Nephron progenitor cell (in vitro differentiated cells): ENCODE data around the gene MYO3B.
"Not testable (repeated sequence)": the region's sequence is repeated elsewhere in the genome, so short reads cannot be mapped to it uniquely, and the experiment has no call there.

ENCODE experiments used
- DNase-seq: peaks from one replicate; pipeline ENCODE4 v3.0.0; 2021
- H3K27ac Mint-ChIP-seq: 2 replicates; pipeline ENCODE4 v1.8.0; 2021; ENCODE audit warnings: mild to moderate bottlenecking, moderate library complexity, mixed read lengths
- H3K27me3 Mint-ChIP-seq: 2 replicates; pipeline ENCODE4 v1.8.0; 2021; ENCODE audit warnings: mild to moderate bottlenecking, low read depth, mixed read lengths; ENCODE audit not compliant: poor library complexity
- H3K36me3 Mint-ChIP-seq: 2 replicates; pipeline ENCODE4 v1.8.0; 2021; ENCODE audit warnings: low read depth, mixed read lengths
- H3K4me1 Mint-ChIP-seq: 2 replicates; pipeline ENCODE4 v1.8.0; 2021; ENCODE audit warnings: mixed read lengths
- H3K4me3 Mint-ChIP-seq: 2 replicates; pipeline ENCODE4 v1.8.0; 2021; ENCODE audit warnings: mild to moderate bottlenecking, moderate library complexity, mixed read lengths
- H3K9me3 Mint-ChIP-seq: 2 replicates; pipeline ENCODE4 v1.8.0; 2021; ENCODE audit warnings: mild to moderate bottlenecking, moderate library complexity, mixed read lengths
- CTCF ChIP-seq: fragments of 200-600 bp; sonication (generic); IDR thresholded peaks from 2 replicates; pipeline ENCODE4 v1.5.0; 2021; ENCODE audit warnings: antibody characterized with exemption

MYO3B gene

GRCh38 chr2:170423919-170424318 is 246.0 kb downstream of the MYO3B start:
- no peaks in the 10 kb centered on the region for H3K9me3 Mint-ChIP-seq
- H3K27ac Mint-ChIP-seq = no peak overlapping the region
- peaks cover 3% of the 10 kb centered on the region for H3K27me3 Mint-ChIP-seq
- no peak for DNase-seq
- TF ChIP-seq CTCF = no peak
- no peak overlapping the region for H3K4me3 Mint-ChIP-seq
- H3K4me1 Mint-ChIP-seq = peaks cover 21% of the 10 kb centered on the region
- H3K36me3 Mint-ChIP-seq = no peaks in the 10 kb centered on the region

- TF ChIP-seq CTCF = no peak
- Mint-ChIP-seq H3K27ac (no peak overlapping the region), H3K27me3 (no peaks in the 10 kb centered on the region), H3K4me1 (peaks cover 19% of the 10 kb centered on the region), H3K9me3 (no peaks in the 10 kb centered on the region), H3K4me3 (no peak overlapping the region), H3K36me3 (no peaks in the 10 kb centered on the region)
- DNase-seq = no peak
These were observed 247.4 kb downstream of the MYO3B start for GRCh38 chr2:170425281-170425751.

GRCh38 chr2:170428868-170429267 is 250.9 kb downstream of the MYO3B start:
- Mint-ChIP-seq H3K27me3 (peaks cover 4% of the 10 kb centered on the region), H3K4me1 (peaks cover 20% of the 10 kb centered on the region), H3K27ac (no peak overlapping the region), H3K36me3 (no peaks in the 10 kb centered on the region), H3K4me3 (no peak overlapping the region), H3K9me3 (no peaks in the 10 kb centered on the region)
- TF ChIP-seq CTCF = no peak
- no peak for DNase-seq

GRCh38 chr2:170432823-170433222 is 254.9 kb downstream of the MYO3B start:
- Mint-ChIP-seq H3K4me3 (no peak overlapping the region), H3K27ac (no peak overlapping the region), H3K36me3 (no peaks in the 10 kb centered on the region), H3K27me3 (peaks cover 4% of the 10 kb centered on the region), H3K9me3 (no peaks in the 10 kb centered on the region), H3K4me1 (peaks cover 51% of the 10 kb centered on the region)
- DNase-seq = no peak
- no peak for TF ChIP-seq CTCF

GRCh38 chr2:170433448-170433847 is 255.5 kb downstream of the MYO3B start:
- no peaks in the 10 kb centered on the region for H3K9me3 Mint-ChIP-seq
- no peak for DNase-seq
- H3K4me3 Mint-ChIP-seq = no peak overlapping the region
- H3K36me3 Mint-ChIP-seq = no peaks in the 10 kb centered on the region
- H3K27me3 Mint-ChIP-seq = peaks cover 4% of the 10 kb centered on the region
- peaks cover 57% of the 10 kb centered on the region for H3K4me1 Mint-ChIP-seq
- no peak overlapping the region for H3K27ac Mint-ChIP-seq
- no peak for TF ChIP-seq CTCF

- H3K4me3 Mint-ChIP-seq, H3K36me3 Mint-ChIP-seq, H3K9me3 Mint-ChIP-seq, DNase-seq, H3K27me3 Mint-ChIP-seq, H3K27ac Mint-ChIP-seq: not testable (repeated sequence)
- H3K4me1 Mint-ChIP-seq = peaks cover 59% of the 10 kb centered on the region
These were observed 256.4 kb downstream of the MYO3B start for GRCh38 chr2:170434396-170434795.
